GM21825 (cell line): ENCODE data around the gene NMRAL1.

Source experiments
- ATAC-seq: cut with Tn5 transposase; IDR thresholded peaks from one replicate; pipeline ENCODE4 v1.9.1; 2021; ENCODE audit warnings: mild to moderate bottlenecking, moderate library complexity; ENCODE audit not compliant: unreplicated experiment

NMRAL1 gene

DNA sequence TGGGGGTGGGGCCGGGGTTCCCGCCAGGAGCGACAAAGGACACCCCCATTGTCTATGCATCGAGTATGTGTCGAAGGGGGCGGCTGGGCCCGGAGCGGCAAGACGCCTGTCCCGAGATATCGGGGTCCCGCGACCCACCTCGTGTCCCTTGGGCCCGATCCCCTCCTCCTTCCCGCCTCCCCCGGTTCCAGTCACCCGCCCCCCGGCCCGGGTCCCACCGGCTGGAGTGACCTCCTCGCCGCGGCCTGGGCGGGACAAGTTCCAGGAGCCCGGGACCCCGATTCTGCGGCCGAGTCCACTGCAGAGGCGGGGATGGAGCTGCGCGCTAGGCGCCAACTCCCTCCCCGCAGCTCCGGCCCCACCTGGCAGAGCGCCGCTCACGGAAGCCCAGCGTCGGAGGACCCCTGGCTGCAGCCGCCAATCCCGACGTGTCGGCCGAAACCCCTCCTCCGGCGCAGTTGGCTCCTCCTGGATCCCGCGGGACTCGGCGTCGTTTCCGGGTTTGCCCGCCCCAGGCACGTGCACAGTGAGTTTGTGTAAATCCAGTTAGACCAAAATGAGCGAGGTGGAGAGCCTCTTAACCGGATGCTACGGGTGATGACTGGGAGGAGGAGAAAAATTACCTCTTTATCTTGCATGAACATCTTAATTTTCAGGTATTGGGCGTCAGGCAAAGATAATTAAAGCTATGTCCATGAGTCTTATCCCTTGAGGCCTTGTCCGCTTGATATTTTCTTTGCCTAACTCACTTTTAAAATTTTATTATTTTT, at the start of gene NMRAL1:
TSS of gene NMRAL1 (minus strand) at position 434 of the 770 bp plus-strand sequence. CDS start 493 bp downstream, outside the sequence.
- ATAC-seq: peak; percentile 50

GRCh38 chr16:4523686-4524085, 49.3 kb upstream of the NMRAL1 start:
- ATAC-seq: no peak

GRCh38 chr16:4522051-4522581, 47.7 kb upstream of the NMRAL1 start:
- ATAC-seq: no peak

DNA sequence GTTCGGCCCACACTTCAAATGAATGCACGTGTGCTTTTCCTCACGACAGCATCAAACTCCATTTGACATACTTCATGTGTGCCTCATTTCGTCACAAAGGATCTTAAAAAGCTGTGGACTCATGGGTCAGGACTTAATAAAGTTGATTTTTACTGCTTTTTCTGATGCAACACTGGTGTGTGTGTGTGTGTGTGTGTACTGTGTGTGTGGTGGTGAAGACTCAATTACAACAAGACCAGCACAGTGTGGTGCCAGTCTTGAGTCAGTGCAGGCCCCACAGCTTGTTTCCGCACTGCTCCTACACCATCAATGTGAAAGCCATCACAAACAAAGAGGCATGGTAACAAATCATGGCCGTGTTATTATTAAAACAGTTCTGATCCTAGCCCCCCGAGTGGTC, 46.5 kb upstream of the NMRAL1 start:
- ATAC-seq: no peak

- ATAC-seq: no peak
Measured at GRCh38 chr16:4519274-4520058, 45.0 kb upstream of the NMRAL1 start.

- no peak for ATAC-seq
Measured at GRCh38 chr16:4517812-4518680, 43.6 kb upstream of the NMRAL1 start.

- ATAC-seq: peak; percentile 57
Measured at GRCh38 chr16:4515611-4516233, 41.3 kb upstream of the NMRAL1 start.

- ATAC-seq: no peak
Measured at GRCh38 chr16:4514606-4515005, 40.2 kb upstream of the NMRAL1 start.

- no peak for ATAC-seq
Measured at GRCh38 chr16:4513881-4514280, 39.5 kb upstream of the NMRAL1 start.

- ATAC-seq: no peak
Measured at GRCh38 chr16:4513086-4513860, 38.8 kb upstream of the NMRAL1 start.

- ATAC-seq: no peak
Measured at GRCh38 chr16:4512473-4512872, 38.0 kb upstream of the NMRAL1 start.

DNA sequence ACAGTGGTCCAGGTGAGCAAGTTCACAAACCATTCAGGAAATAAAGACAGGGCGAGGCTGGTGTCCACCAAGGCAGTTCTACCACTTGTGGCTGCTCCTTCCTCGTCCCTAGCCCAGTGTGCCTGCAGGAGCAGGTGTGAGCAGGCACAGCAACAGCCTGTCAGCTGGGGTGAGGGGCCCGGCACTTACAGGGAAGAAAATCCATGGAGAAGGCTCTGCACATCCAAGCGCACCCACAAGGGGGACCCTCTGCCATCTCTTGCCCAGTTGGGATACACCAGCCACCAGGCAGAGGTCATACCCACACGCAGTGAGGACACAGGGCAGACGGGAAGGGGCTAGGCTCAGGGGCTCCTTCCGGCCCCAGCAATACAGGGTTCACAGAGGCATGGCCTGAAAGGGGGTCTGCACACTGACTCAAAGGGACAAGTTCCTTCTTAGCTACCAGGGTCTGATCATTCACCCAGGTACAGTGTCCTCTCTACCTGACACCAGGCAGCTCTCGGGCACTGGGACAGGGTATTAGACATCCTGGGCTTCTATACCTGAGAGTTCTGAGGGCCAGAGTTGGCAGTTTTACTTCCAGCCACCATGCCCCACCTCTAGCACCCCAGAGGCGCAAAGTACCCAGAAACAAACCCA, 37.1 kb upstream of the NMRAL1 start:
- ATAC-seq: no peak

GRCh38 chr16:4510747-4511426, 36.5 kb upstream of the NMRAL1 start:
- ATAC-seq: no peak

DNA sequence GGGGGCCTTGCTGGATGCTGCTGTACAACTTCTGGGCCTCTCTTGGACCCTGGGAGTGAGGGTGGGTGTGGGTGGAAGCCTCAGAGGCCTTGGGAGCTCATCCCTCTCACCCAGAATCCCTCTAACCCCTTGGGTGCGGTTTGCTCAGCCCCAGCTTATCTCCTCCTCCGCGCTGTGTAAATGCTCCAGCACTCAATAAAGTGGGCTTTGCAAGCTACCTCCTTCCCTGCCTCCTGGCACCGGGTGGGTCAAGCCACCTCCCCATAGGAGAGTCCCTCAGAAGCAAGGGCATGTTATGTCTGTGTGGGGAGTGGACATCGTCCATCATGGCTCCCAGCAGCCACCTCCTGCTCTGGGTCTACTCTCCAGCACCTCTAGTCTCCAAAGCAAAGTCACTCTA, 35.7 kb upstream of the NMRAL1 start:
- ATAC-seq: no peak

DNA sequence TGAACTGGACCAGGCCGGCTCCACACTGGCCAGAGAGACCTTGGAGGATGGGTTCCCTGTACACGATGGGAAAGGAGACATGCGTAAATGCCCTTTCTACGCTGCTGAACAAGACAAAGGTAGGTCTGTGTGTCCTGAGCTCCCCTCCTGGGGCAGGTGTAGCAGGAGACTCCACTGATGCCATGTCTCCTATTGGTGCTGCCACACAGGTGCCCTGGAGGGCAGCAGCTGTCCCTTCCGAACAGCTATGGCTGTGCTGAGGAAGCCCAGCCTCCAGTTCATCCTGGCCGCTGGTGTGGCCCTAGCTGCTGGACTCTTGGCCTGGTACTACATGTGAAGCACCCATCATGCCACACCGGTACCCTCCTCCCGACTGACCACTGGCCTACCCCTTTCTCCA, 35.0 kb upstream of the NMRAL1 start:
- no peak for ATAC-seq

DNA sequence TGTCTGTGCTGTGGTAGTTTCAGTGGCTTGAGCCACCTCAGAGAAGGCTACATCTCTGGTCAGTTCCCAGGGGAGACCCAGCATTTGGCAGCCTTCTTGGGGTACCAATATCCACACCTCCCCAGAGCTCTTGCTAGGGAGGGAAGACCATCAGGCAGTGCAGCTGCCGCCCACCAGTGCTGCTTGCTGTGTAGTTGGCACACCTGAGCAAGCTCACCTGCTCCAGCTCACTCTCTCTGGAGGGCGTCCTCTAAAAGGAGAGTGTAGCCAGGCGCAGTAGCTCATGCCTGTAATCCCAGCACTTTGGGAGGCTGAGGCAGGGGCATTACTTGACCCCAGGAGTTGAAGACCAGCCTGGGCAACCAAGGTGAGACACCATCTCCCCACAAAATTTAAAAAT, 34.4 kb upstream of the NMRAL1 start:
- no peak for ATAC-seq

- no peak for ATAC-seq
Measured at GRCh38 chr16:4507588-4508345, 33.3 kb upstream of the NMRAL1 start.

GRCh38 chr16:4506450-4506849, 32.0 kb upstream of the NMRAL1 start:
- no peak for ATAC-seq
